Measurements from ENCODE around the gene CARMIL3.

- TF ChIP-seq CTCF (IDR thresholded peaks at IDR 0.05) = no peak
- no peak for TF ChIP-seq POLR2A (IDR thresholded peaks at IDR 0.05)
Measured at GRCh38 chr14:24098927-24099813, 47.4 kb downstream of the CARMIL3 start.

Data from right lobe of liver (tissue), 4 donors.